HG02610 (cell line): ENCODE results near the gene LRIG1.

Experiments used
- ATAC-seq: cut with Tn5 transposase; IDR thresholded peaks from one replicate; pipeline ENCODE4 v1.9.1; 2021; ENCODE audit warnings: mild to moderate bottlenecking, moderate library complexity; ENCODE audit not compliant: unreplicated experiment

Gene LRIG1

DNA sequence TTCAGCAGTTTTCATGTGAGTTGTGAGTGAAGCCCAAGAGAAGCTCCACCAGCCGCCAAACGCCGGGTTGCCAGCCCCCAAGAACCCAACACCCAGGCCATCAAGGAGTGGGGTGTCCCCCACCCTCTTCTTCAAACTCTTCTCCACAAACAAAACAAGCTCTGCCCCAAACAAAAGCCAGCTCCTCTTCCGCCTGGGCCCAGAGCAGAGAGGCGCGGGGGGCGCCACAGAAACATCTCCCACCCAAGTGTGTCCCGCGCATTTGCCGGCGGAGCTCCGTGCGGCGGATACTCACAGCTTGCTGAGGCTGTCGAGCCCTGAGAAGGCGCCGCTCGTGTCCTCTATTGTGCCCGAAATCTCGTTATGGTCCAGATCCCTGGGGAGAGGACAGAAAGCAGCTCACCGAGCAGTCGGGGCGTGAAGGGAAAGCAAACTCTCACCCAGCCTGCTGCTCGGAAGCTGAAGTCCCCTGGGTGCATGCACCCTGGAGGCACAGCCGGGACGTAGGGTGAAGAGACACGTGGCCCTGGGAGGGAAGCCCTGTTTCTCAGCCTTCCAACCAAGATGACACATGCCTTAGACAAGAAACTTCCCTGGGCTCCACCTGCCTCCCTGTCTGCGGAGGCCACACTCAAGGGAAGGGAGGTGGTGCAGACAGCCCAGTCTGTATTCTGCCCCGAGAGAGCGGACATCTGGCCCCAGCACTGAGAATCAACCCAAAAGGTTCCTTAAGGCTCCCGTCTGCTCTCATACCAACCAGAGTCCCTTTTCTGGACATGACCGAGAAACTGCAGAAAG is 95.7 kb downstream of the LRIG1 start:
- ATAC-seq = no peak

DNA sequence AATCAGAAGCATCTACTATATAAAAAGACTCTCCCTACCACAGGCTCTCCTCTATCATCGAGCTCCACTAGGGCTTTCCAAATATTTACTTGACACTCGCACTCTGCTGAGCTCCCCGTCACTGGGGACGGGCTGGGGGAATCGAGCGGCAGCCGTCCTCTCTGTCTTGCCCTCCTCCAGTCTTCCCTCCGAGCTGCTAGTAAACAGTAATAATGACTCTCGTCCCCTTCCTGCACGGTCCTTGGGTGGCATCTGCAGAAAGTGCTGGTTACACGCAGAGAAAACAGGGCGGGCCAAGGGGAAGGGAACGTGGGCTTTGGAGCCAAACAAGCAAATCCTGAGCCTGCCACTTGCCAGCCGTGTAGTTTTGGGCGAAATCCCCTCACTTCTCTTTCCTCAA is 96.6 kb downstream of the LRIG1 start:
- ATAC-seq = no peak

DNA sequence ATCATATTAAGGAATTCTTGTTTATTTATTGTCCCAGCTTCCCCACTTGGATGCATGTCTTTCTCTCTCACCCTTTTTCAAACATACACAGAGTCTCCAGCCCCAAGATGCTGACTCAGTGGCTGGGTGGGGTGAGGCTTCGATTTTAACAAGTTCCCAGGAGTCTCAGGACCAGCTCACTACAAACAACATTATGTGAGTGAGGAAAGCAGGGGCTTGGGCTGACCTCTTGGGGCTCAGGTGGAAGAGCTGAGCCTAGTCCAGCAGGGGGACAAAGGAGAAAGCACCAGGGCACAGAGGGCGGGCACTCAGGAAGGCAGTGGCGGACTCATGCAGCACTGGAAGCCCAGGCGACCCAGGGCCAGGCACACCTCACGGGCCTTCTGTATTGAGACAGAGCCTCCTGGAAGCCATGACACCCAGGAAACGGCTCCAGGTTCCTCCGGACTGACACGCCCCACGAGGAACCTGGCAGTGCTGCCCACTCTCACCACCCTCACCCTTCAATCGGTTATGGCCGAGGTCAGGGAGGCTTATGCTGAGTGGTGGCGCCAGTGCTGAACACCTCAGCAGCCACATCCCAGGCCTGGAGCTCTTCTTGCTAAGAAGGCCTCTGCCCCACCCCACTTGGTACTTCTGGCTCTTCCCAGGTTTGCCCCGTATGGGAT is 97.4 kb downstream of the LRIG1 start:
- ATAC-seq = no peak

DNA sequence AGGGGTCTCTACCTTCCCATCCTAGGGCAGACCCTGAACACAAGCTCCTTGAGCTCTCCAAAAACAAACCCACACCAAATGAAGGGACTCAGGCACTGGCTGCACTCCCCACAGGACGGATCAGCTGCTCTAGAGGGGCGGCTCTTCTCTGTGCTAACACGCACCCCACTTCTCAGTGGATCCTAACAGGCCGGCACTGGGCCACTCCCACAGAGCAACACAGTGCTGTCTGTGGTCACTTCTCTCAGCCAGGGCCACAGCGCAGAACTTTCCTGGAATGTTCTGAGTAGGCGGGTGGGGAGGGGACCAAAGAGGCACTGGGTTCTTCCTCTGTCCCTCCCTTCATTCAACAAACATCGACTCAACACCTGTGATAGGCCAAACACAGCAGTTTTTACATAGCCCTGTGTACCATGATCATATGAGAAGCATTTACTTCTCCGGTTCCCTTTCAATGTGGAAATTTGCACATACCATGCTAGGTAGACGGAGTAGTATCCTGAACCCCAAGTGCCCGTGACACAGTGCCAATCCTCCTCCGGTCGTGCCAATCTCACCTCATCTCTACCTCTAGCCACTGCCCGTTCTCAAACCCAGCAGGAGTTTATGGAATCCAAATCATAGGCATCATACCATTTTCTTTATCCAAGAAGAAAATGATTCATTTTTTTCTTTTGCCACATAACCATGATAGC is 98.1 kb downstream of the LRIG1 start:
- ATAC-seq = no peak

DNA sequence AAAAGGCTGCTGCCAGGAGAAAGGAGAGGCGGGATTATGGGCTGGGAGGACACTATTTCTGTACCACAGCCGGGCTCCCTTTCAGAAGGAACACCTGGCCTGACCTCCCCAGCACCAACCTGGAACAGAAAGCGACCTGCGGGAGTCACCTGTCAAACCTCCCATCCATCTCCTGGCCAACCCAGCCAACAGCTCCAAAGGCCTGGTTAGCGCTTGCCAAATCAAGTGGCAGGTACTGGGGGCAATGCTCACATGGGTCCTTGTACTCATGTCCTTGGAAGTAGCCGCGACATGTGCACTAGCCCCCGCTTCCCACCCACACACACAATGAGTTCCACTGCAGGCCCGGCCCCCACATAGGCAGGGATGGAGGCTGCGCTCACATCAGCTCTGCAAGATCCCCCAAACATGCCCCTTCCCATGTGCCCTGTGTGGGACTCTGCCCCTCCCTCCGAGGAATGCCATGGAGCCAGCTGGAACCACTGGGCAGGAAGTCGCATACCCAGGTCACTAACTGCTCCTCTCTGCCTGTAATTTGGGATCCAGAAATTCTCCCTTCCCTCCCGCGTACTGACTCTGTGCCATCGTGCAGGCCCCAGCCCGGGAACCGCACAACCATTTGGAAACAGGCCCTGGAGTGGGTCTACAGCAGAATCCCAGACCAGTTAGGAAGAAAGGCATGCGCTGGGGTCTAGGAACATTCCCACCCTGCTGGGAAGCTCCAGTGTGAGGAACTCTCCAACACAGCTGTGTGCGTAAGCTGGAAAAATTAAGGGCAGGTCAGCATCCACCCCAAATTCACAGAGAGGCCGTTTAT is 98.9 kb downstream of the LRIG1 start:
- no peak for ATAC-seq

DNA sequence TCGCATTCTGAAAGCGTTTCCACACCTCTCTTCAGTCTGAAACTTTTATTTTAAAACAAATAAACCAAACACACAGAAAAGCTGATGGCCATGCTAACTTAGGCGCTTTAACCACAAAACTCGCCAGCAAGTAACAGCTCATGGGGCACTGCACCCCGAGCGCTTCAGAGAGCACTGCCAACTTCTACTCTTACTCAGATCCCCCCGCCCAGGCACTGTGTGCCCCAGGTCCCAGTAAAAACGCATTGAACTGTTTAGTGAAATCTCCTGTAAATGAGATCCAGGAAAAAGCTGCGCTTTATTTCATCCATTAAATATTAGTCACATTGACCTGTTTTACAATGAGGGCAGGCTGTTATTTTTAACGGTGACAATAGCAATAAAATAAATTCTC is 99.7 kb downstream of the LRIG1 start:
- ATAC-seq = no peak

DNA sequence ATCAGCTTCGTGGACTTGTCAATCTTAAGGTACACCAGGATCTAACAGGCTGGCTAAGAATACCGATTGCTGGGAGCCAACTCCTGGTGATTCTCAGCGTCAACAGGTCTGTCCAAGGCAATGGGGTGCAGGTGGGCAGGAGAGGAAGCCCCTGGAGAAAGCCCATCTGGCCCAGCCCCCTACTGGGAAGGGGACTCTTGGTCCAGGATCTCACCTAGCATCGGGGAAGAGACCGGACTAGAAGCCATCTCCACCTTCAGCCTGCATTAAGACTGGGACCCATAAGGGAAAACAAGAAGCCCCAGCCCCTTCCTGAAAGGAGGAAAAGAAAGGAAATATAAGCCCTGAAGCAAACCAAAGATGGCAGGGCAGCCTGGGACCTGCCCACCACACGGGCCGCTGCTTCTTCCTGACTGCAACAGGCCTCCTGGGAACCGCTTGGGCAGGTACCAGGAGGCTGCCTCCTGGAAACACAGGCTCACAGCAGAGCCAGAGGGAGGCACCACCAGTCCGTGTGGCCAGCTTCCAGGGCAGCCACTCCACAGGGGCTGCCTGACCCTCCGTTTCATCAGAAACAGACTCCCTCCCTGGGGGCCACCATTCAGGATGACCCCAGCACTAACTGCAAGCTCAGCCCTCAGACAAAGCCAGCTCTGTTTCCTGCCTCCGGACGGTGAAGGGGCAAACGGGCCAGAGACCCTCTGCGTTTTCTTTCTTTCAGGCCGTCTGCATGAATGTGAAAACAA is 100.2 kb downstream of the LRIG1 start:
- ATAC-seq = no peak

DNA sequence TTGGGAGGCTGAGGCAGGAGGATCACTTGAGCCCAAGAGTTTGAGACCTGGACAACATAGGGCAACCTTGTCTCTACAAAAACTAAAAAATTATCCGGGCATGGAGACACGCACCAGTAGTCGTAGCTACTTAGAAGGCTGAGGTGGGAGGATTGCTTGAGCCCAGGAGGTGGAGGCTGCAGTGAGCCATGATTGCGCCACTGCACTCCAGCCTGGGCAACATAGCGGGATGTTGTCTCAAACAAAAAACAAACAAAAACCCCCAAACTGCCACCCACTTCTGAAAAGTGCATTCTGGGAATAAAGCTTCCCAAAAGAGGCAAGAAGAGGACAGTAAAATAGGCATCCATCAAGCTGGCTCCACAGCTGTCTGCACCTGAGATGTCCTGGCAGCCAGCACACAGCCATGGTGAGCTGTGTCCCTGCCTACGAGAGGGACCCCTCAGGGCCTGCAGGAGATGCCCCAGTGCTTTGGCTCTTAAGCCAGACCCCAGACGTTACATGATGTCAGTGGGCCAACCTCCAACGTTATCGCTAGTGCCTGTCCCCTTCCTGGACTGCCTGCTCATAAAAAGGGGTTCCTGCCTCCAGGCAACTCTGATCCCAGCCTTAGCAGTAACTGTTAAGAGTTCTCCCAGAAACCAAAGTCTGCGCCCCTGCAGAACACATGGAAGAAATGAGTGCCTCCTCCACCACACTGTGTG is 101.1 kb downstream of the LRIG1 start:
- ATAC-seq = no peak

DNA sequence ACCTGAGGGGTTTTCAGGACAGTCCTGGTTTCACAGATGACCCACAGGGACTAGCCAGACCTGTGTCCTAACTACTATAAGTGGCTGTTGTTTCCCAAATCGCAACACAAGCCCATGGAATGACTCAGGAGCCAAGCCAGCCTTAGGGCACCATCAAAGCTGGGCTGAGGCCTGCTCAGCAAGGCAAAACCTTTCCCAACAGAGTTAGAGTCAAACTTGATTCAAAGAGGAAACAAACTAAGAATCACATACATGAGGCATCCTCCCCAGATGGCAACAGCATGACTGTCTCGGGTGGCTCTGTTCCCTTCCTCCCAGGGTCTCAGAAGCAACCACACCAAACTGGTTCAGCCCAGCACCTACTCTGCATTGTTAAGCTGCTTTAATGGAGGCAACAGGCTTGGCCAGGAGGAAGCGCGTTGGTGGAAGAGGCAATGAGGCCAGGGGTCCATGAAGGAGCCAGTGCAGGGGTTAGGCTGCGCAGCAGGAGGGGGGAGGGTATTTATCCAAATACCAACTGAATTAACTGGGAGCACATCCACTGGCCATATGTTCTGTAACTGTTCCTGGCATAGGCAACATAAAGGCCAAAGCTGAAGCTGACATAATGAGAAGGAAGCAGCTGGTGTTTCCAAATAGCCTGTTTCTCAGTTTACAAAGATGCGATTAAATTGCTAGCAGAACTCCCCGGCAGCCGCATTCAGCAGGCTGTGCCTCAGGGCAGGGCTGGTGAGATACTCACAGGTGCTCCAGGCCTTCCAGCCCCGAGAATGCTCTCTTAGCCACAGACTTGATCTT is 102.4 kb downstream of the LRIG1 start:
- ATAC-seq = no peak

DNA sequence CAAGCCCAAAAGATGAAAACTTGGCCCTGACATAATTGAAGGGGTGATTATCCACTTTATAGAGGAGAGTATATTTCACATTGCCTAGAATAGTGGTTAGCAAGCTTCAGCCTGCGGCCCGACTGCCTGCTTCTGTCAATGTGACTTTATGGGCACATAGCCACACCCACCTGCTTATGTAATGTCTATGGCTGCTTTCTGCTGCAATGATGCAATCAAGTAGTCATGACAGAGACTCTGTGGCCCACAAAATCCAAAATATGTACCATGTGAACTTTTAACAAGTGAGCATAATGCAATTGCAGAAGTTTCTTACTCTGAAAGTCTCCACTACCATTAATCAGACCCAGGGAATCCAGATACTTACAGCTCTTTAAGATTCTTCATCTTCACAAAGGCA is 103.1 kb downstream of the LRIG1 start:
- no peak for ATAC-seq

DNA sequence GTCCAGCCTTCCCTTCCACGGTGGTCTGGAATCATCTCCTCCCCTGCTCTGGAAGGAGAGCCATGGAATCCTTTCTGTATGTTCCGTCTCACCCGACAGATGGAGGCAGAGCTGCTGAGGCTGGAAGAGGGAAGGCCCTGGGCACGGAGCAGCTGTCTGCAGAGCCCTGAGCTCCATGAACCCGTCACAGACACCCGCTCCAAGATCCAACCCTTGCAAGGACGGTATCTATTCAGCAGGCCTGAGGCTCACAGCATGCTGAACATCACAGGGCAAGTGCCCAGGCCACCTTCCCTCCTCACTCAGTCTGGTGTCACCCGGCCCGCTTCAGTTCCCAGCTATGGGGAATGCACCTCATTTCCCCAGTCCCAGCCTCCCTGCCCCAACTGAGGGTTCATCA is 103.9 kb downstream of the LRIG1 start:
- no peak for ATAC-seq

DNA sequence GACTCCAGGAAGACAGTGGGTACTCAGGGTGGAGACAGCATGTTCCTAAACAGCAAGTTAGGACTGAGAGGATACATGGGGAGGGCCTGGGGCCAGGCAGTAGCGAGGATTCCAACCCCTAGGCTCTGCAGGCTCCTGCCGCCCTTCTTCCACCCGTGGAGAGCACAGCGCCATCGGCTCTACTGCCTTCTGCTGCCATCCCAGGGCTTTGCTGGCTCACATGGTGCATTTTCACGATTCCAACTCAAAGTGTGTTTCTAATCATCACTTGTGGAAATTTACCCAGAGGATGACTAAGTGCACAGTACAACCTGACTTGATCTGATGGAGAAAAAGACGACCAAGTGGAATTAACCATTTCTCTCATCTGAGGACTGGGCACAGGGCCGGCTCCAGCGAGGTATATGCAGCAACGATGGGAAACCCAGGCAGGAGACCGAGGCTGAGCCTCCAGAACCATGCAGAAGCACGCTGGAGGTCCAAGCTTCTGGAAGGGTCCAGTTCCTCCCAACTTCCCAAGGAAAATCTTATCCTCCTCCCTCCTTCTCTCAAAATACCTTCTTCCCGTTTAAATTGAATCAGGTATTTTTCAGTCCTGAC is 104.6 kb downstream of the LRIG1 start:
- ATAC-seq = no peak

DNA sequence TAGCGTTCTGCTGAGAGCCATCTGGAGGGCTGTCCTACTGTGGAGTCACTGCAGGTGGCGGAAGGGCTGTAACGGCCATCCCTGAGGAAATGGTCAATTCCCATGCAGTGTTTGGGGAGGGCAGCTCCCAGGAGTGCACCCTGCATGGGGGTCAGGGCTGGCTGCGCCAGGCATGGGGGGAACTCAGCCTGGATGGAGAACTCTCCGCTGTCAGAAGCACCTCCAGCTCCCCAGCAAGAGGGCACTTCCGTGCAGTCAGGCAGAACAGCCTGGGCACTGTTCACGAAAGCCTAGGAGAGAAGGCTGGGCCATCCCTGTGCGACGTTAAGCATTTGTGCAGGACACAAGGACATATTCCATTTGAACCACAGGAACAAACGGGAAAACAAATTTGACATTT is 105.2 kb downstream of the LRIG1 start:
- ATAC-seq = no peak

DNA sequence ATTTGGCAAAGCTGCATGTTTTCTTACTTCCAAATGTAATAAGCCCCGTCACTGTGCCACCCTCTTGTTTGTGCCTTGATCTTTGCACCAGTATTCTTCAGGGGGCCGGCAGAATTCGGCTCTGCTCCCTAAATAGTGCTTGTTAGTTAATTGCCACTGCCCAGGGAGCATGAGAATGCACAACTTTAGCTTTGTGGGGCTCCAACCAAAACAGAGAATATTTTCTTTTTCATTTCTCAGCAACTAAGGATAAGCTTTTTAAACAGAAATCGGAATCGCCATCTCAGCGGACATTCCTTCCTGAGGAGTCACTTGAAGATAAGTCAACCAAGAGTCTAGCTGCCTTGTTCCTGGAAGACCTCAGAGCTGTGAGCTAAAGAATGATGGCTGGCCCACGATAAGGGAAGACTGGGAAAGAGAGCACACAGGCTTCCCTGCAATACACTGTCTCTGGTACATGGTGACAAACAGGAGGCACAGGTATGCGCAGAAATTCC is 106.0 kb downstream of the LRIG1 start:
- no peak for ATAC-seq

DNA sequence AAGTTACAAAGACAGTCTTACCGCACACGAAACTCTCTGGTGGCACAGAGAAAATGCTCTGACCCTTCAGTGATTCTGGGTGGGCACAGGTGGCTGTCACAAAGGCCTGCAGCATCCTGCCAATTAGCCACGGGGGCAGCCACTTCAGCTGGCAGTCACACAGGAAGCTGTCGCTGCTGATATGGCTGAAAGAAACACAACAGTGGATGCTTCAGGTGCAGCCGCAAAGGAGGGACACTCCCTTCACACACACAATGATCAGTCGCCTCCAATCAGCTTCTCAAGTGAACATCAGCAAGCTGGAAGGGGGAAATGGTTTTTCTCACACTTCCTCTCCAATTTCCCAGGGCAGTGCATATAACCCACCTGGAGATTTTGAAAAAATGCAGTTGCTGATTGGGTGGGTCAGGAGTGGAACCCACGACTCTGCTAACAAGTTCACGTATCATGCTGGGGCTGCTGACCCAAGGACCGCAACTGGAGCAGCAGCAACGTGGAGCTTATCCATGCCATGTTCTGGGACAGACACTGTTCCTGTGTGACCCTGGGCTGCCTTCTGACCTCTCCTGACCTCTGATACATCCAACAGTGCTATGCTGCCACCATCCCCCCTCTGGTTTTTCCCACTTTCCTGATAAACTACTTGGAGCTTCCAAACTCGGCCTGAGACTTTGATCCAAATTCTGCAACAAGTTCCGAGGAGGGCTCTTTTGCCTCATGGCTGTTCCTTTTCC is 106.6 kb downstream of the LRIG1 start:
- peak; percentile 87 for ATAC-seq

DNA sequence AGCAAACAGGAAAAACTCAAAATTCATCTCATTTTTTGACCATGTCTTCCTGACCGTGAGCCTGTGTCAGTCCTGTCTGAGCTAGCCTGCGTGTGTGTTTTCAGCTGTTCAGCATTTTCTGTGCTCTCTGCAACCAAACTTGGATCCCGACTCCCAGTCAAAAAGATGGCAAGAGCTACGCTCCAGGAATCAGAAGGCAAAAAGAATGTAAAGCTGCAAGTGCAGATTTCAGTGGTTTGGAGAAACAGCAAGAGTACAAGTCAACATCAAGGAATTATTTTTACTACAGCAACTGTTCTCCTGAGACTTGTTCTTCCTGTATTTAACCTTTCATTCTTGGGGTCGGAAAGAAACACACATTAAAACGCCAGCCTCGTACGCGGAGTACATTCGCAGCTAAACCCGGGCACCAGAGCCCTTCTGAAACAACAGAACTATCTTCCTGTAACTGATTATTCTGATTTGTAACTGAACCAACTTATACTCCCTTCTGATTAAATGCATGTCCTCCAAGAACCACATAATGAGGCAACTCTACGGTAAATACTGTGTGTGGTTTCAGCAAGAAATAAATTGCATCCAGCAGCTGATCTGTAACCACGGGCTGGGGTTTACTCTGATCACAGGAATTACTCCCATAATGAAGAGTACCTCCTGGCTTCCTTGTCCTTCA is 107.4 kb downstream of the LRIG1 start:
- ATAC-seq = peak; percentile 14

DNA sequence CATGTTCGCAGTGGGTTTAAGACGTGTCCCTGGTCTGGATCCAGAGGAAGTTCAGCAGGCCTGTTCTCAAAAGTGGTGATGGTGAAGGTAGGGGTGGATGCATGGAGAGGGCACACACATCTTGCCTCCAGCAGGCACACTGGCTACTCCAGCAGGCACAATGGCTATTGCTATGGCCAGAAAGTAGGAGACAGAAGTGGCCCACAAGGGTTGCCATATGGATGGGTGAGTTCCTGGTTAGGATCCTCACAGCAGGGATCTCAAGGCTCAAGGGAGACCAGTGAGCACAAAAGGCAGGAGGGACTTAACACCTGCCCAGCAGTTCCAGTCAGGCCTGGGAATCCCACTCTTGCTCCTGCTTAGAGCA is 107.9 kb downstream of the LRIG1 start:
- no peak for ATAC-seq
